ACHN (cell line): ENCODE results near the gene GRK2.
A peak's percentile ranks its signal among the peaks of the same experiment; 100 is the strongest.

Experiments
- DNase-seq: peaks from one replicate; pipeline ENCODE4 v3.0.0-alpha.2; 2015
- in situ Hi-C: cut with HindIII; loops from 2 replicates; pipeline ENCODE4 v1.10.0; 2017; ENCODE audit warnings: low sequenced_read_pairs, low pct_ligation_motif_present, low pct_unique_long_range_greater_than_20kb

GRK2 gene

GRCh38 chr11:67289651-67290479 is 23.6 kb downstream of the GRK2 start:
- in situ Hi-C loops, result no loop called here
- no peak for DNase-seq

DNA sequence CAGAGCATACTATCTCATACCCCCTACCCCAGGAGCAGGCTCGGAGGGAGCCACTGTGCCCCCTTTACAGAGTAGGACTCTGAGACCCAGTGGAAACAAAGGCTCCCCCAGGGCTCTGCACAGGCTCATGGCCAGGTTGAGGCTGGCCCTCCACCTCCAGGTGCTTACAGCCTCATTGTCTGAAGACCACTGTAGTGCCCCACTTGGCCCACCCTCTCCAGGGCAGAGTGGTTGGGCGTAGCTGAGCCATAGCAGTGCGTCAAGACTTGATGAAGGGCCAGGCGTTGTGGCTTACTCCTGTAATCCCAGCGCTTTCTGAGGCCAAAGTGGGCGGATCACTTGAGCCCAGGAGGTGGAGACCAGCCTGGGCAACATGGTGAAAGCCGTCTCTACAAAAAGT is 24.5 kb downstream of the GRK2 start:
- in situ Hi-C loops, result no loop called here

GRCh38 chr11:67291481-67292381 is 25.5 kb downstream of the GRK2 start:
- DNase-seq, result no peak
- in situ Hi-C loops, result no loop called here

More for the DNA sequence above, 24.5 kb downstream of the GRK2 start:
- no peak for DNase-seq

DNA sequence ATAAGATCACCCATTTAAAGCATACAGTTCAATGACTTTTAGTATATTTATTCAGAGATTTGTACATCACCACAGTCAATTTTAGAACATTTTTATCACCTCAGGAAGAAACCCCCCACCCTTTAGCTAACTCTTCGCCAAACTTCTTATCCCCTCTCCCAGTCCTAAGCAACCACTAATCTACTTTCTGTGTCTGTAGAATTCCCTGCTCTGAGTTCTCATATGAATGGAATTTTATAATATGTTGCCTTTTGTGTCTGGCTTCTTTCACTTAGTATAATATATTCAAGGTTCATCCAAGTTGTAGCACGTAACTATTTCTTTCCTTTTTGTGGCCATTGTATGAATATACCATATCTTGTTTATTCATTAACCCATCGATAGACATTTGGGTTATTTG is 26.4 kb downstream of the GRK2 start:
- in situ Hi-C loops, result no loop called here
- DNase-seq, result no peak

GRCh38 chr11:67293090-67293489 is 26.8 kb downstream of the GRK2 start:
- DNase-seq, result no peak
- in situ Hi-C loops, result no loop called here

DNA sequence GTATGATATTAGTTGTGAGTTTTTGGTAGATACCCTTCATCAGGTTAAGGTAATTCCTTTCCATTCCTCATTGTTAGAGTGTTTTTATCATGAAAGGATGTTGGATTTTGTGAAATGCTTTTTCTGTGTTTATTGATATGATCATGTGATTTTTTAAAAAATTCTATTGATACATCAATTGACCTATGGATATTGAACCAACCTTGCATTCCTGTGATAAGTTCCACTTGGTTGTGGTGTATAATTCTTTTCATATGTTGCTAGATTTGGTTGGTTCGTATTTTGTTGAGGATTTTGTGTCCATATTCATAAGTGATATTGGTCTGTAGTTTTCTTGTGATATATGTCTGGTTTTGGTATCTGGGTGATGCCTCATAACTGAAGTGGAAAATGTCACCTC is 29.6 kb downstream of the GRK2 start:
- in situ Hi-C loops, result no loop called here
- DNase-seq, result no peak

GRCh38 chr11:67298786-67299185 is 32.5 kb downstream of the GRK2 start:
- DNase-seq, result no peak
- in situ Hi-C loops, result no loop called here

GRCh38 chr11:67299471-67300191 is 33.4 kb downstream of the GRK2 start:
- no peak for DNase-seq
- in situ Hi-C loops, result no loop called here

DNA sequence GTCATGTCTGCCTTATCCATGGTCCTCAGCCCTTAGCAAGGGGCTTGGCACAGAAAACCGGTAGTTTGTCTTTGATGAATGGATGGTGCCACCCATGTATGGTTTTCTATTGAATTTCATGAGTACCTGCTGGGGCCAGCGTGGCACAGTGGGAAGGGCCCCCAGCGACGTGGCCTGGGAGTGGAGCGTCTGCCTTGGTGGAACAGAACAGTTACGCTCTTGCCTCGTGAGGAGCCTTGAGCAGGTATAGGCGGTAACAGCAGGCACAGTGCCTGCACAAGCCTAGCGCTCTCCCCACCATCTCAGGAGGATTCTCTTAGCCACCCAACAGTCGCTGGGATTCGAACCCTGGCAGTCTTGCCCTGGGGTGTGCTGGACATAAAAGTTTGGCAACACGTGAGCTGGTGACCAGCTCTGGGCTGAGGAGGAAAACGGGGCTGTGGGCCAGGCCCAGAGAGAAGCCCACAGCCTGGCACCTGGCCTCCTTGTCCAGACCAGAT is 34.0 kb downstream of the GRK2 start:
- DNase-seq, result no peak
- in situ Hi-C loops, result no loop called here

DNA sequence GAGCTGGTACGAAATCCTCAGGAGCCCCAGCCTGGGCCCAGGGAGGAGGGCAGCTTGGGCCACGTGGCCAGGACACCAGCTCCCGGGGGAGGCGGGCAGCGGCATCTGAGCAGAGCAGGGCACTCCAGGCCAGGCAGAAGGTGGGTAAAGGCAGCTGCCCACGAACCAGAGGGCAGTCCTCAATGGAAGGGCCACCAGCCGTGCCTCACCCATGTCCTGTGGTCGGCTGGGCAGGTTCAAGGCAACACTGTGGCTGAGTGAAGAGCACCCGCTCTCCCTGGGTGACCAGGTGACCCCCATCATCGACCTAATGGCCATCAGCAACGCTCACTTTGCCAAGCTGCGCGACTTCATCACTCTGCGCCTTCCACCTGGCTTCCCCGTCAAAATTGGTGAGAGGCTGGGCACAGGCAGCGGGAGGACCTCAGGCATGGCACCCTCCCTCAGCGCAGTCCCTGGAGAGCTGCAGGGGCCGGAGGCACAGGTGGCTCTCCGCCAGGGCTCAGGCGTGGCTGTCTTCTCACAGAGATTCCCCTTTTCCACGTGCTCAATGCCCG is 34.6 kb downstream of the GRK2 start:
- no peak for DNase-seq
- in situ Hi-C loops, result no loop called here

DNA sequence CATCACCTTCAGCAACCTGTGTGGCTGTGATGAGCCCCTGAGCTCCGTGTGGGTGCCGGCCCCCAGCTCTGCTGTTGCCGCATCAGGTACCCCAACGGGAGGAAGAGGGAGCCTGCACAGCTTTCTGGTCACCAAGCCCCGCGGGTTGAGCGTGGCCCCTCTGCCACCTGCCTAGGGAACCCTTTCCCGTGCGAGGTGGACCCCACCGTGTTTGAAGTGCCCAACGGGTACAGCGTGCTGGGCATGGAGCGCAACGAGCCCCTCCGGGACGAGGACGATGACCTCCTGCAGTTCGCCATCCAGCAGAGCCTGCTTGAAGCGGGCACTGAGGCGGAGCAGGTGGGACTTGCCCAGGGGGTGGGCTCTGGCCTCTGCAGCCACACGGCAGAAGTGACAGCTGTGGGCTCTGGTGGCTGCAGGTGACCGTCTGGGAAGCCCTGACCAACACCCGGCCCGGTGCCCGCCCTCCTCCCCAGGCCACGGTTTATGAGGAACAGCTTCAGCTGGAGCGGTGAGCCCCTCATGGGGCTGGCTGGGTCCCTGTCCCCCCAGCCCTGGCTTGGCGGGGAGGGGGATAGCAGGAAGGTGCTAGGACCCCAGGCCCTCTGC is 35.1 kb downstream of the GRK2 start:
- in situ Hi-C loops, result no loop called here
- no peak for DNase-seq

DNA sequence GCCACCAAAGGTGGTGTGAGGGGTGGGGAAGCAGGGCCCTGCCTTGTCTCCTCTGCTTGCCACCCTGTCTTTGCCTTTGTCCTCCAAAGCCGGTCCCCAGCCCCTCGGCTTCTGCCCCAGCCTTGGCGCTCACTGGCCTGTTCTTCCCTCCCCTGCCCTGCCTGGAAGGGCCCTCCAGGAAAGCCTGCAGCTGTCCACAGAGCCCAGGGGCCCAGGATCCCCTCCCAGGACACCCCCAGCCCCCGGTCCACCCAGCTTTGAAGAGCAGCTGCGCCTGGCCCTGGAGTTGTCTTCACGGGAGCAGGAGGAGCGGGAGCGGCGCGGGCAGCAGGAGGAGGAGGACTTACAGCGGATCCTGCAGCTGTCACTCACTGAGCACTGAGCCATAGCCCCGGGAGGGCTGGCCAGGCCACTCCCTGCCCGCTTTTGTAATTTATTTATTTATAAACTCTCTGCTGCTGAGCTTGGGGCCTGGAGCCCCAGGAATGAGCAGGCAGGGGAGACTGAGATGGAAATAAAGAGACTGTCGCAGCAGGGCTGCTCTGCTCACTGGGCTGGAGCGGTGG is 35.8 kb downstream of the GRK2 start:
- in situ Hi-C loops, result no loop called here
- DNase-seq, result peak; percentile 74

DNA sequence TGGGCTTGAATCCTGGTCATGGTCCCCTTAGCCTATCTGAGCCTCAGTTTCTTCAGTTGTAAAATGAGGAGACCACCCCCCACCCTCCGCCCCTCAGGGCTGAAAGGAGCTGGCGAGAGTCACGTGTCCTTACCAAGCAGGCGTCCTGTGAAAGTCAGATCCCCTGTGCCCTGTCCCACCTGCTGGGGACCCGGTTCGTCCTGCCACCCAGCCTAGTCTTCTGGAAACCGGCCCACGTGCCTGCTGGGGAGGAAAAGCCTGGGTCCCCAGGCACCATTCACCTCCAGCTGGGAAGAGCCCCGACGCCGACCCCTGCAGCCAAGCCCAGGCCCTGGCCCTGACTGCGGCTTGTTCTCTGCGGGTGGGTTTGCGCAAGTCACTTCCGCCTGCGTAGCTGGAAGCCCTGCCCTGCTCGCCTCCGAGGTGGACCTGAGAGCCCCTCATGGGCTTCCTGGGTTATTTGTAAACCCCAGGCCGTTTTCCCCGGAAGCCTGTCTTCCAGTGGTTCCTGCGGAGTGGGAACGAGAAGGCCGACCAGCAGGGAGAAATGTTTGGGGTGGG is 36.4 kb downstream of the GRK2 start:
- peak; percentile 53 for DNase-seq
- in situ Hi-C loops, result no loop called here

DNA sequence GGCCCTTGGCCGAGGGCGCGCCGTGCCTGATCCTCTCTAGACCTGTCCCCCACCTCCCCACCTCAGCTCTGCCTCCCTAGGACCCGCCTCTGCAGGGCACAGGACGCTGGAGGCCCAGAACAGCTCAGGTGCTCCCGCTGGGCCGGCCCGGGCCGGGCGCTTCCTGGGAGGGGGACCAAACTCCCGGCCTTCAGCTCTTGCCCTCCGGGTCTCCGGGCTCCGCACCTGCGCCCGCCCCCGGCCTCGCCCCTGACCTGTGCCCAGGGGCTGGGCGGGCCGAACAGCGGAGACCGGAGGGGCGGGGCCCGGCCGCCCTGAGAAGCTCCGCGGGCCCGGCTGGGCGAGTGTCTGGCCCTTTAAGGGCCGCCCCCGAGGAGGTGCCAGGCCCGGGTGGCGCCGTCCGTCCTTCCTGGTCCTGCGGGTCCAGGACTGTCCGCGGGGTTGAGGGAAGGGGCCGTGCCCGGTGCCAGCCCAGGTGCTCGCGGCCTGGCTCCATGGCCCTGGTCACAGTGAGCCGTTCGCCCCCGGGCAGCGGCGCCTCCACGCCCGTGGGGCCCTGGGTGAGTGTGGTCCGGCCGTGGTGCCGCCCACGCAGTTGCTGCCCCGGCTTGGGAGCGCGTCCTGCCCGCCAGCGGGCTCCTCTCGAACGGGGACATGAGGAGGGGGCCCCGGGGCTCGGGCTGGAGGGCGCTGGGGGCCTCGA is 37.0 kb downstream of the GRK2 start, which contains the start of gene SSH3:
TSS of gene SSH3 (plus strand) at position 399 of the 703 bp plus-strand sequence. CDS start at position 495, 96 bp downstream.
- peak; percentile 74 for DNase-seq

GRCh38 chr11:67303835-67304411 is 37.6 kb downstream of the GRK2 start:
- in situ Hi-C loops, result no loop called here
- DNase-seq, result no peak

More for the DNA sequence above, 37.0 kb downstream of the GRK2 start, which contains the start of gene SSH3:
- in situ Hi-C loops, result no loop called here

DNA sequence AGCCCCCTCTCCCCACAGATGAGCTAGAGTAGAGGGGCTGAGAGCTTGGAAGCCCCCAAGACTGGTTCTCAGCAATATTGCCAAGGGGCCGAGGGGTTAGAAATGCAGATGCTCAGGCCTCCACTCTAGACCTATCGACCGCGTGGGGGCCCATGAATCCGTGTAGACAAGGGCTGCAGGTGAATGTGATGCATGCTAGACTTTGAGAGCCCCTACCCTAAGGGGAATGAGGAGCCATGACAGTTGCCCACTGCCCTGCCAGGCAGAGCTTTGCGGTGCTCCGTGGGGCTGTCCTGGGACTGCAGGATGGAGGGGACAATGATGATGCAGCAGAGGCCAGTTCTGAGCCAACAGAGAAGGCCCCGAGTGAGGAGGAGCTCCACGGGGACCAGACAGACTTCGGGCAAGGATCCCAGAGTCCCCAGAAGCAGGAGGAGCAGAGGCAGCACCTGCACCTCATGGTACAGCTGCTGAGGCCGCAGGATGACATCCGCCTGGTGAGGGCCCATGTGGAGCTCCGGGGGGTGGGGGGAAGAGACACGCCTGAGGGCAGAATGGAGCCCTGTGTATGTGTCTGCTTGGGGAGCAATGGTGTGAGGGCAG is 38.3 kb downstream of the GRK2 start:
- in situ Hi-C loops, result no loop called here
- DNase-seq, result no peak
